GM12878 (cell line): ENCODE measurements around the gene TP73. TPM values are rescaled to one million over a fixed set of nuclear protein-coding genes. Genes with fewer than 3 reads are reported as not detected.
A peak's percentile ranks its signal among the peaks of the same experiment; 100 is the strongest.

Source experiments
- CBX3 ChIP-seq: fragments of 200-600 bp; sonication (generic); IDR thresholded peaks from 2 replicates; pipeline ENCODE4 v1.6.1; 2016; ENCODE audit warnings: low read depth, borderline replicate concordance
- E2F4 ChIP-seq: IDR thresholded peaks from 2 replicates; pipeline ENCODE4 v1.6.1; 2012; ENCODE audit warnings: low read depth, low read length, improper control_type of control experiment
- ETV6 ChIP-seq, 2 experiments: fragments of 450-650 bp in 1 of 2; IDR thresholded peaks in 1 of 2; conservative IDR thresholded peaks in 1 of 2; 2 replicates each; pipeline ENCODE4 v1.6.1; 2014; ENCODE audit warnings: antibody characterized with exemption in 1 of 2, borderline replicate concordance in 1 of 2, low read depth in 1 of 2, mild to moderate bottlenecking in 1 of 2, moderate library complexity in 1 of 2
- FOS ChIP-seq: IDR thresholded peaks from 3 replicates; pipeline ENCODE4 v1.6.1; 2011; ENCODE audit warnings: borderline replicate concordance; ENCODE audit not compliant: insufficient read length; ENCODE audit errors: extremely low read depth
- FOXM1 ChIP-seq: IDR thresholded peaks from 2 replicates; pipeline ENCODE4 v1.6.1; 2012; ENCODE audit warnings: low read depth, mild to moderate bottlenecking, inconsistent platforms, low read length, moderate library complexity
- LARP7 ChIP-seq: fragments of 450-650 bp; IDR thresholded peaks from 2 replicates; pipeline ENCODE4 v1.6.1; 2017; ENCODE audit warnings: mild to moderate bottlenecking
- MEF2A ChIP-seq: IDR thresholded peaks from 2 replicates; pipeline ENCODE4 v1.6.1; 2011; ENCODE audit warnings: low read depth, mild to moderate bottlenecking, low read length, moderate library complexity; ENCODE audit not compliant: insufficient read depth
- MLLT1 ChIP-seq: fragments of 450-650 bp; IDR thresholded peaks from 2 replicates; pipeline ENCODE4 v1.6.1; 2016; ENCODE audit warnings: mild to moderate bottlenecking
- NFYB ChIP-seq: IDR thresholded peaks from 2 replicates; pipeline ENCODE4 v1.6.1; 2011; ENCODE audit warnings: low read depth, mild to moderate bottlenecking, low read length, improper control_type of control experiment, moderate library complexity; ENCODE audit not compliant: insufficient read depth
- NR2C2 ChIP-seq: IDR thresholded peaks from 2 replicates; pipeline ENCODE4 v1.6.1; 2011; ENCODE audit warnings: borderline replicate concordance, low read depth; ENCODE audit not compliant: control insufficient read depth, insufficient read length
- RB1 ChIP-seq: fragments of 450-650 bp; formaldehyde crosslinking; IDR thresholded peaks from 2 replicates; pipeline ENCODE4 v1.6.1; 2017; ENCODE audit warnings: mild to moderate bottlenecking, borderline replicate concordance
- SPI1 ChIP-seq: IDR thresholded peaks from 2 replicates; pipeline ENCODE4 v1.6.1; 2011; ENCODE audit warnings: low read depth, mild to moderate bottlenecking, low read length, moderate library complexity, borderline replicate concordance; ENCODE audit not compliant: insufficient read depth
- TARDBP ChIP-seq: IDR thresholded peaks from 2 replicates; pipeline ENCODE4 v1.6.1; 2016; ENCODE audit warnings: borderline replicate concordance
- WRNIP1 ChIP-seq: IDR thresholded peaks from 2 replicates; pipeline ENCODE4 v1.6.1; 2011; ENCODE audit warnings: low read depth, low read length, improper control_type of control experiment, borderline replicate concordance
- ZZZ3 ChIP-seq: IDR thresholded peaks from 2 replicates; pipeline ENCODE4 v1.6.1; 2011; ENCODE audit warnings: low read depth; ENCODE audit not compliant: control insufficient read depth, insufficient read length
- polyA plus RNA-seq, 11 experiments: library from polyadenylated mRNA; depleted of rRNA in 4 of 11; unstranded in 6 of 11; stranded (reverse) in 5 of 11; fragments of >200 nt; fragmentation: Nextera tagmentation in 4 of 11; fragmentation: Illumina TruSeq in 1 of 11; extraction: Ambion mirVana in 4 of 11; extraction: Trizol in 1 of 11; gene quantifications; 1 replicate in 1 of 11; 2 replicates in 10 of 11; pipeline versions ENCODE4 v1.2.1 to v1.2.3, GENCODE V29; 2011 to 2016; ENCODE audit warnings: inconsistent platforms in 2 of 11, missing spikeins in 2 of 11, low read depth in 1 of 11
- total RNA-seq, 4 experiments: library from RNA; depleted of rRNA in 3 of 4; stranded (reverse); fragments of >200 nt in 3 of 4; fragmentation: Illumina TruSeq in 1 of 4; extraction: Trizol in 1 of 4; gene quantifications; 2 replicates each; pipeline versions ENCODE4 v1.2.1 to v1.2.3, GENCODE V29; 2013 to 2021
- TF ChIP-seq, protein P1 (sequence below): fragments of 450-650 bp; IDR thresholded peaks from 2 replicates; pipeline ENCODE4 v1.6.1; 2016; ENCODE audit warnings: mild to moderate bottlenecking
- TF ChIP-seq, protein P2 (sequence below): fragments of 450-650 bp; formaldehyde crosslinking; IDR thresholded peaks from 2 replicates; pipeline ENCODE4 v1.4.0; 2020; ENCODE audit warnings: mild to moderate bottlenecking, moderate library complexity
- TF ChIP-seq, protein P3 (sequence below): fragments of 450-650 bp; IDR thresholded peaks from 2 replicates; pipeline ENCODE4 v1.6.1; 2017; ENCODE audit warnings: low read depth, mild to moderate bottlenecking, moderate library complexity

The TP73 gene
- total and polyA plus RNA-seq, 10 of the 15 experiments (the other 5 are each of a cell fraction or from before 2014, with no cell fraction given), result 0.08 to 54.2 (median 14.9) TPM

- TF ChIP-seq NR2C2, result no peak
- no peak for TF ChIP-seq MEF2A
- TF ChIP-seq RB1, result peak; percentile 72; the same call in 1 of the 2 replicates
- no peak for TF ChIP-seq WRNIP1
- TF ChIP-seq LARP7, result peak; percentile 70
- TF ChIP-seq, protein P1, sequence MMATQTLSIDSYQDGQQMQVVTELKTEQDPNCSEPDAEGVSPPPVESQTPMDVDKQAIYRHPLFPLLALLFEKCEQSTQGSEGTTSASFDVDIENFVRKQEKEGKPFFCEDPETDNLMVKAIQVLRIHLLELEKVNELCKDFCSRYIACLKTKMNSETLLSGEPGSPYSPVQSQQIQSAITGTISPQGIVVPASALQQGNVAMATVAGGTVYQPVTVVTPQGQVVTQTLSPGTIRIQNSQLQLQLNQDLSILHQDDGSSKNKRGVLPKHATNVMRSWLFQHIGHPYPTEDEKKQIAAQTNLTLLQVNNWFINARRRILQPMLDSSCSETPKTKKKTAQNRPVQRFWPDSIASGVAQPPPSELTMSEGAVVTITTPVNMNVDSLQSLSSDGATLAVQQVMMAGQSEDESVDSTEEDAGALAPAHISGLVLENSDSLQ, result no peak
- TF ChIP-seq FOXM1, result no peak
- peak in 1 of 2 experiments; percentile 81; a peak in 2 of 4 replicates for TF ChIP-seq ETV6 (conservative IDR thresholded peaks at IDR 0.05 in 1 of 2, IDR thresholded peaks at IDR 0.05 in 1 of 2; ENCODE audit: borderline replicate concordance in 1 of 2, low read depth in 1 of 2)
- no peak for TF ChIP-seq TARDBP
- TF ChIP-seq, protein P2, sequence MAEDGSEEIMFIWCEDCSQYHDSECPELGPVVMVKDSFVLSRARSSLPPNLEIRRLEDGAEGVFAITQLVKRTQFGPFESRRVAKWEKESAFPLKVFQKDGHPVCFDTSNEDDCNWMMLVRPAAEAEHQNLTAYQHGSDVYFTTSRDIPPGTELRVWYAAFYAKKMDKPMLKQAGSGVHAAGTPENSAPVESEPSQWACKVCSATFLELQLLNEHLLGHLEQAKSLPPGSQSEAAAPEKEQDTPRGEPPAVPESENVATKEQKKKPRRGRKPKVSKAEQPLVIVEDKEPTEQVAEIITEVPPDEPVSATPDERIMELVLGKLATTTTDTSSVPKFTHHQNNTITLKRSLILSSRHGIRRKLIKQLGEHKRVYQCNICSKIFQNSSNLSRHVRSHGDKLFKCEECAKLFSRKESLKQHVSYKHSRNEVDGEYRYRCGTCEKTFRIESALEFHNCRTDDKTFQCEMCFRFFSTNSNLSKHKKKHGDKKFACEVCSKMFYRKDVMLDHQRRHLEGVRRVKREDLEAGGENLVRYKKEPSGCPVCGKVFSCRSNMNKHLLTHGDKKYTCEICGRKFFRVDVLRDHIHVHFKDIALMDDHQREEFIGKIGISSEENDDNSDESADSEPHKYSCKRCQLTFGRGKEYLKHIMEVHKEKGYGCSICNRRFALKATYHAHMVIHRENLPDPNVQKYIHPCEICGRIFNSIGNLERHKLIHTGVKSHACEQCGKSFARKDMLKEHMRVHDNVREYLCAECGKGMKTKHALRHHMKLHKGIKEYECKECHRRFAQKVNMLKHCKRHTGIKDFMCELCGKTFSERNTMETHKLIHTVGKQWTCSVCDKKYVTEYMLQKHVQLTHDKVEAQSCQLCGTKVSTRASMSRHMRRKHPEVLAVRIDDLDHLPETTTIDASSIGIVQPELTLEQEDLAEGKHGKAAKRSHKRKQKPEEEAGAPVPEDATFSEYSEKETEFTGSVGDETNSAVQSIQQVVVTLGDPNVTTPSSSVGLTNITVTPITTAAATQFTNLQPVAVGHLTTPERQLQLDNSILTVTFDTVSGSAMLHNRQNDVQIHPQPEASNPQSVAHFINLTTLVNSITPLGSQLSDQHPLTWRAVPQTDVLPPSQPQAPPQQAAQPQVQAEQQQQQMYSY (CRISPR knock-in tag), result no peak
- no peak for TF ChIP-seq MLLT1
- no peak for TF ChIP-seq CBX3
- peak; percentile 60; the same call in 1 of the 2 replicates for TF ChIP-seq SPI1
- peak; percentile 94 for TF ChIP-seq NFYB
- peak; percentile 46; the same call in 1 of the 2 replicates for TF ChIP-seq E2F4
- TF ChIP-seq ZZZ3, result no peak
- no peak for TF ChIP-seq FOS
- TF ChIP-seq, protein P3, sequence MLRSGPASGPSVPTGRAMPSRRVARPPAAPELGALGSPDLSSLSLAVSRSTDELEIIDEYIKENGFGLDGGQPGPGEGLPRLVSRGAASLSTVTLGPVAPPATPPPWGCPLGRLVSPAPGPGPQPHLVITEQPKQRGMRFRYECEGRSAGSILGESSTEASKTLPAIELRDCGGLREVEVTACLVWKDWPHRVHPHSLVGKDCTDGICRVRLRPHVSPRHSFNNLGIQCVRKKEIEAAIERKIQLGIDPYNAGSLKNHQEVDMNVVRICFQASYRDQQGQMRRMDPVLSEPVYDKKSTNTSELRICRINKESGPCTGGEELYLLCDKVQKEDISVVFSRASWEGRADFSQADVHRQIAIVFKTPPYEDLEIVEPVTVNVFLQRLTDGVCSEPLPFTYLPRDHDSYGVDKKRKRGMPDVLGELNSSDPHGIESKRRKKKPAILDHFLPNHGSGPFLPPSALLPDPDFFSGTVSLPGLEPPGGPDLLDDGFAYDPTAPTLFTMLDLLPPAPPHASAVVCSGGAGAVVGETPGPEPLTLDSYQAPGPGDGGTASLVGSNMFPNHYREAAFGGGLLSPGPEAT, result no peak
Measured at GRCh38 chr1:3649342-3650247, 2.7 kb upstream of the TP73 start, which contains the start of gene WRAP73 (continued).
